CD4-positive, alpha-beta T cell (primary cell): ENCODE data around the gene SLC44A1. TPM values are rescaled to one million over a fixed set of nuclear protein-coding genes. Genes with fewer than 3 reads are reported as not detected.

Experiments
- ATAC-seq: fragments of 200-7000 bp; cut with Tn5 transposase; one replicate; pipeline ENCODE4 v1.10.0; 2022; ENCODE audit warnings: mild to moderate bottlenecking; ENCODE audit not compliant: poor library complexity
- CTCF ChIA-PET: fragments of 350-600 bp; sonication (Branson Sonifier 250); formaldehyde crosslinking; loops from one replicate; lab custom pipeline; 2021; ENCODE audit warnings: antibody characterized with exemption, inconsistent platforms; lab: Charles Lee
- POLR2A ChIA-PET: fragments of 350-600 bp; sonication (Branson Sonifier 250); formaldehyde crosslinking; loops from one replicate; lab custom pipeline; 2021; ENCODE audit warnings: antibody characterized with exemption, inconsistent platforms; lab: Charles Lee
- DNase-seq, 14 experiments: peaks; one replicate each; pipeline ENCODE4 v3.0.0-alpha.2; 2013 to 2020; ENCODE audit warnings: mixed read lengths in 2 of 14
- H3K27ac ChIP-seq, 2 donors: one replicate each; pipeline versions ENCODE4 v1.5.1 to v1.7.0; 2013; ENCODE audit warnings: low read length in 2 of 2, low read depth in 1 of 2, mild to moderate bottlenecking in 1 of 2
- H3K27me3 ChIP-seq, 2 experiments: 1 replicate in 1 of 2; 2 replicates in 1 of 2; pipeline versions ENCODE4 v1.6.1 to v1.7.0; 2013; ENCODE audit warnings: low read length in 2 of 2, control low read depth in 1 of 2, mild to moderate bottlenecking in 1 of 2, moderate library complexity in 1 of 2; ENCODE audit not compliant: insufficient read depth in 2 of 2, control insufficient read depth in 1 of 2
- H3K36me3 ChIP-seq: one replicate; pipeline ENCODE4 v1.6.1; 2013; ENCODE audit warnings: low read length, control low read depth; ENCODE audit not compliant: insufficient read depth
- H3K4me1 ChIP-seq: one replicate; pipeline ENCODE4 v1.6.1; 2013; ENCODE audit warnings: low read length, control low read depth; ENCODE audit not compliant: insufficient read depth
- H3K4me3 ChIP-seq: one replicate; pipeline ENCODE4 v1.5.1; 2013; ENCODE audit warnings: mild to moderate bottlenecking, low read length, moderate library complexity
- H3K9me3 ChIP-seq, 2 experiments: 1 replicate in 1 of 2; 2 replicates in 1 of 2; pipeline versions ENCODE4 v1.6.1 to v1.7.0; 2013; ENCODE audit warnings: low read length in 2 of 2, mild to moderate bottlenecking in 2 of 2, control low read depth in 1 of 2, moderate library complexity in 1 of 2; ENCODE audit not compliant: control insufficient read depth in 1 of 2, insufficient read depth in 1 of 2
- H3K27ac Mint-ChIP-seq: one replicate; pipeline ENCODE4 v1.8.0; 2020; ENCODE audit warnings: mixed read lengths
- H3K27me3 Mint-ChIP-seq: one replicate; pipeline ENCODE4 v1.8.0; 2021; ENCODE audit warnings: mixed read lengths
- H3K36me3 Mint-ChIP-seq: one replicate; pipeline ENCODE4 v1.8.0; 2021; ENCODE audit warnings: low read depth, mixed read lengths
- H3K4me1 Mint-ChIP-seq: one replicate; pipeline ENCODE4 v1.8.0; 2021; ENCODE audit warnings: low read depth, mixed read lengths
- H3K4me3 Mint-ChIP-seq: one replicate; pipeline ENCODE4 v1.8.0; 2020; ENCODE audit warnings: mild to moderate bottlenecking, mixed read lengths
- H3K9me3 Mint-ChIP-seq: one replicate; pipeline ENCODE4 v1.8.0; 2020; ENCODE audit warnings: mixed read lengths
- intact Hi-C, 2 experiments: fragments of 100-400 bp; cut with DNase I in 1 of 2; cut with micrococcal nuclease in 1 of 2; formaldehyde crosslinking; loops; one replicate each; pipeline versions ENCODE4 v1.15.1 to v1.9.0; 2023 to 2025; cut with DNase I, micrococcal nuclease
- total RNA-seq, 174 experiments: library from RNA in 2 of 174; stranded (reverse) in 2 of 174; gene quantifications; one replicate each; pipeline ENCODE4 v1.2.3 and lab custom pipeline; 2021 to 2026
- TF ChIP-seq, protein P1 (sequence below): fragments of 200-600 bp; IDR thresholded peaks from one replicate; pipeline ENCODE4 v1.8.0; 2022; ENCODE audit warnings: antibody characterized with exemption, mild to moderate bottlenecking

SLC44A1 gene
- total RNA-seq, 2 experiments from 2014 or later, result 5.1 to 5.9 TPM

- Histone ChIP-seq H3K27ac (no peak overlapping the region), H3K9me3 (no peaks in the 10 kb centered on the region), H3K36me3 (no peaks in the 10 kb centered on the region), H3K4me3 (no peak overlapping the region), H3K4me1 (no peaks in the 10 kb centered on the region), H3K27me3 (no peaks in the 10 kb centered on the region)
- TF ChIP-seq, protein P1, sequence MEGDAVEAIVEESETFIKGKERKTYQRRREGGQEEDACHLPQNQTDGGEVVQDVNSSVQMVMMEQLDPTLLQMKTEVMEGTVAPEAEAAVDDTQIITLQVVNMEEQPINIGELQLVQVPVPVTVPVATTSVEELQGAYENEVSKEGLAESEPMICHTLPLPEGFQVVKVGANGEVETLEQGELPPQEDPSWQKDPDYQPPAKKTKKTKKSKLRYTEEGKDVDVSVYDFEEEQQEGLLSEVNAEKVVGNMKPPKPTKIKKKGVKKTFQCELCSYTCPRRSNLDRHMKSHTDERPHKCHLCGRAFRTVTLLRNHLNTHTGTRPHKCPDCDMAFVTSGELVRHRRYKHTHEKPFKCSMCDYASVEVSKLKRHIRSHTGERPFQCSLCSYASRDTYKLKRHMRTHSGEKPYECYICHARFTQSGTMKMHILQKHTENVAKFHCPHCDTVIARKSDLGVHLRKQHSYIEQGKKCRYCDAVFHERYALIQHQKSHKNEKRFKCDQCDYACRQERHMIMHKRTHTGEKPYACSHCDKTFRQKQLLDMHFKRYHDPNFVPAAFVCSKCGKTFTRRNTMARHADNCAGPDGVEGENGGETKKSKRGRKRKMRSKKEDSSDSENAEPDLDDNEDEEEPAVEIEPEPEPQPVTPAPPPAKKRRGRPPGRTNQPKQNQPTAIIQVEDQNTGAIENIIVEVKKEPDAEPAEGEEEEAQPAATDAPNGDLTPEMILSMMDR, result no peak
- ATAC-seq (no peak), DNase-seq (no peak)
- intact Hi-C loops, result no loop called here
- POLR2A ChIA-PET, result no interaction called here
- CTCF ChIA-PET, result no interaction called here
- Mint-ChIP-seq H3K9me3 (no peaks in the 10 kb centered on the region), H3K36me3 (no peaks in the 10 kb centered on the region), H3K4me1 (no peaks in the 10 kb centered on the region), H3K27me3 (no peaks in the 10 kb centered on the region), H3K4me3 (no peak overlapping the region), H3K27ac (no peak overlapping the region)
Observed at GRCh38 chr9:105484226-105484625, 239.8 kb downstream of the SLC44A1 start.

GRCh38 chr9:105485131-105485530 is 240.7 kb downstream of the SLC44A1 start:
- intact Hi-C loops, result no loop called here
- H3K4me1 ChIP-seq, result no peaks in the 10 kb centered on the region
- no peaks in the 10 kb centered on the region for H3K36me3 ChIP-seq
- ChIA-PET POLR2A (no interaction called here), CTCF (no interaction called here)
- H3K27me3 ChIP-seq, result no peaks in the 10 kb centered on the region
- Mint-ChIP-seq H3K9me3 (no peaks in the 10 kb centered on the region), H3K4me1 (no peaks in the 10 kb centered on the region), H3K36me3 (no peaks in the 10 kb centered on the region), H3K4me3 (no peak overlapping the region), H3K27ac (no peak overlapping the region), H3K27me3 (no peaks in the 10 kb centered on the region)
- TF ChIP-seq, protein P1, result no peak
- no peak for ATAC-seq
- H3K4me3 ChIP-seq, result no peak overlapping the region
- no peak for DNase-seq
- H3K9me3 ChIP-seq, result no peaks in the 10 kb centered on the region
- no peak overlapping the region for H3K27ac ChIP-seq

Other genes starting within 250 kb of the SLC44A1 start
- under 1 TPM; 0.38 to 0.56 TPM for gene FSD1L, start 203.4 kb downstream of the SLC44A1 start, total RNA-seq